GM18907 (cell line): ENCODE results near the gene BEND5.
A peak's percentile ranks its signal among the peaks of the same experiment; 100 is the strongest.

ENCODE experiments used
- ATAC-seq: cut with Tn5 transposase; IDR thresholded peaks from one replicate; pipeline ENCODE4 v1.9.1; 2021; ENCODE audit warnings: mild to moderate bottlenecking, moderate library complexity; ENCODE audit not compliant: unreplicated experiment

BEND5 gene

GRCh38 chr1:48683839-48684238, 92.9 kb downstream of the BEND5 start:
- no peak for ATAC-seq

DNA sequence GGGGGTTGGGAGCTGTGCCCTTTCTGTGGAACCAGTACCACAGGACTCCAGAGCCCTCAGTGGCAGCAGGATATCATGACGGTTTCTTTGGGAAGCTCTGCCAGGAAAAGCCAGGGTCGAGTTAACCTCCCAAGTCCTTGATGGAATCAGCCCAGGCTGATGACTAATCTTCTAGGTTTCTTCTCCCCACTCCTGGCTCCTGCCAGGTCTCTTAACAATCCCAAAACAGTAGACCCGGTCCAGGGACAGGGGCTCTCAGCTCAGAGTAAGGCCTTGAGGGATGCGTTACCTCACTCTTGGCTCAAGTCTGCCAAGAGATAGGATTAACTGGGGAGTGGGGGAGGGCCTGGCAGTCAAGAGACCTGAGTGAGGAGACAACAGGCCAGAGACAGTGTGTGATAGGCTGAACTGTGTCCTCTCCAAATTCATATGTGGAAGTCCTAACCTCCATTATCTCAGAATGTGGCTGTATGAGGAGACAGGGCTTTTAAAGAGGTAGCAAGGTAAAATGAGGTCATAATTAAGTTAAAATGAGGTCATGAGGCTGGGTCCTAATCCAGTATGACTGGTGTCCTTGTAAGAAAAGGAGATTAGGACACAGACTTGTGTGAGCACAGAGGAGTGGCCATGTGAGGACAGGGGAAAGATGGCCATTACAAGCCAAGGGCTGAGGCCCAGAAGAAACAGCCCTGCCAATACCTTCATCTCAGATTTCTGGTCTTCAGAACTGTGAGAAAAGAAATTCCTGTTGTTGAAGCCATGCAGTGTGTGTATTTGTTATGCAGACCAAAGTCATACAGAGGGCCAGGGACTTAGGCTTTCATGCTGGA, 95.0 kb downstream of the BEND5 start:
- no peak for ATAC-seq

GRCh38 chr1:48680411-48681035, 96.2 kb downstream of the BEND5 start:
- ATAC-seq: no peak

- no peak for ATAC-seq
These were observed 96.8 kb downstream of the BEND5 start for GRCh38 chr1:48679859-48680258.

DNA sequence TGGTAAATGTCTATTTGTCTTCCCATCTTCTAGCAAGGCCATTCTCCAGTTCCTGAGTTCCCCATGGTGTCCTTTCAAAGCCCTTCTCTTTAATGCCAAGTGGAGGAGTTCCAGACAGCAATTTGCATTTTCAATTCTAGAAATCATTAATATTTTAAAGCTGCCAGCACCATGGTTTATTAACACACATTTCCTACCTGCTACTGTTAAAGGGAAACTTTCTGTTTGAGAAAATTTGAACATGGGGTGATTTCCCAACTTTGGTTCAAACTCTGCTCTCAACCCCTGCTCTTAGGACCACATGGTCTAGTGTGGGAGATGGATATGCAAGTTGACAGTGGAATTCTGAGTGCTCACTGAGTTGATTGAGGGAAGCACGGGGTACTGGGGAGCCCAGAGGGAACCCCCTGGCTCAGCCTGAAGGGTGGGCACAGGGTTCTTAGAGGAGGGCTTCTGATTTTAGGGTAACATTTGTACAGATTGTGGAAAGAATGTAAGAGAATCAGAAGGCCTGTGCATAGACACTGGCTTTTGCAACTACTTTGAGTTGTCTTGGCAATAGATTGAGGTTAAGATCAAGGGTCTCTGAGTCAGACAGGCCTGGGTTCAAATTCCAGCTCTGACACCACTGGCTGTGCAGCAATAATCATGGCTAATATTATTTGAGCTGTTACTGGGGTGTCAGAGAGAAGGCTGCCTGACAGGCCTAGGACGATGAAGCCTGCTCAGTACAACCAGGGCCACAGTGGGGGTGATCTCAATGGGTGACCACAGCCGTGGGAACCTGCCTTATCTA, 97.8 kb downstream of the BEND5 start:
- ATAC-seq: peak; percentile 63
